Keratinocyte (primary cell): Measurements from ENCODE around the gene DHX35. TPM values are rescaled to one million over a fixed set of nuclear protein-coding genes. Genes with fewer than 3 reads are reported as not detected.

Experiments
- DNase-seq: peaks from one replicate; pipeline ENCODE4 v3.0.0-alpha.2; 2011; ENCODE audit warnings: low read depth, missing footprints, low spot score
- FAIRE-seq: peaks from 2 replicates; lab custom pipeline; 2011; peaks lifted over from hg19 to GRCh38; lab: Jason Lieb, UNC
- H2AFZ ChIP-seq: 2 replicates; pipeline ENCODE4 v1.6.0; 2012; ENCODE audit warnings: low read length, control low read depth, inconsistent platforms; ENCODE audit not compliant: control insufficient read depth
- H3K27ac ChIP-seq: 2 replicates; pipeline ENCODE4 v1.5.1; 2011; ENCODE audit warnings: low read length; ENCODE audit not compliant: control insufficient read depth, insufficient read depth
- H3K27me3 ChIP-seq: 3 replicates; pipeline ENCODE4 v1.6.0; 2011; ENCODE audit warnings: low read length; ENCODE audit not compliant: control insufficient read depth, insufficient read depth; ENCODE audit errors: extremely low read depth
- H3K36me3 ChIP-seq, 2 experiments: 2 replicates in 1 of 2; 3 replicates in 1 of 2; pipeline ENCODE4 v1.5.1; 2011; ENCODE audit warnings: low read length in 2 of 2, mild to moderate bottlenecking in 1 of 2; ENCODE audit not compliant: control insufficient read depth in 2 of 2, insufficient read depth in 2 of 2; ENCODE audit errors: extremely low read depth in 1 of 2
- H3K4me1 ChIP-seq: 3 replicates; pipeline ENCODE4 v1.5.1; 2011; ENCODE audit warnings: low read length; ENCODE audit not compliant: control insufficient read depth, insufficient read depth; ENCODE audit errors: extremely low read depth
- H3K4me2 ChIP-seq: 3 replicates; pipeline ENCODE4 v1.6.0; 2011; ENCODE audit warnings: low read depth, low read length; ENCODE audit not compliant: control insufficient read depth, insufficient read depth; ENCODE audit errors: extremely low read depth
- H3K4me3 ChIP-seq, 3 experiments: fragments of 200-600 bp in 1 of 3; sonication (generic) in 1 of 3; 2 replicates in 2 of 3; 3 replicates in 1 of 3; pipeline ENCODE4 v1.5.1; 2011 to 2016; ENCODE audit warnings: low read length in 3 of 3, mild to moderate bottlenecking in 3 of 3, control low read depth in 2 of 3, inconsistent platforms in 1 of 3, low read depth in 1 of 3, mixed read lengths in 1 of 3, mixed run types in 1 of 3, moderate library complexity in 1 of 3; ENCODE audit not compliant: control insufficient read depth in 2 of 3, insufficient read depth in 2 of 3; ENCODE audit errors: extremely low read depth in 1 of 3
- H3K79me2 ChIP-seq: 2 replicates; pipeline ENCODE4 v1.6.0; 2012; ENCODE audit warnings: low read length; ENCODE audit not compliant: control insufficient read depth, insufficient read depth
- H3K9ac ChIP-seq: 3 replicates; pipeline ENCODE4 v1.6.0; 2011; ENCODE audit warnings: low read length; ENCODE audit not compliant: control insufficient read depth, insufficient read depth; ENCODE audit errors: extremely low read depth
- H3K9me1 ChIP-seq: 3 replicates; pipeline ENCODE4 v1.6.0; 2011; ENCODE audit warnings: low read length; ENCODE audit not compliant: control insufficient read depth, insufficient read depth; ENCODE audit errors: extremely low read depth
- H3K9me3 ChIP-seq: 2 replicates; pipeline ENCODE4 v1.5.1; 2012; ENCODE audit warnings: low read depth, low read length; ENCODE audit not compliant: control insufficient read depth
- H4K20me1 ChIP-seq: 3 replicates; pipeline ENCODE4 v1.6.0; 2011; ENCODE audit warnings: low read length; ENCODE audit not compliant: control insufficient read depth, insufficient read depth; ENCODE audit errors: extremely low read depth
- CTCF ChIP-seq, 3 experiments: IDR thresholded peaks in 1 of 3; conservative IDR thresholded peaks in 1 of 3; optimal IDR thresholded peaks in 1 of 3; 2 replicates in 2 of 3; 3 replicates in 1 of 3; pipeline versions ENCODE3 to v1.5.1; 2011; ENCODE audit warnings: low read length in 3 of 3, mild to moderate bottlenecking in 3 of 3, moderate library complexity in 2 of 3, control low read depth in 1 of 3, inconsistent platforms in 1 of 3; ENCODE audit not compliant: insufficient read depth in 2 of 3; ENCODE audit errors: extremely low read depth in 1 of 3
- EZH2 ChIP-seq: IDR thresholded peaks from one replicate; pipeline ENCODE4 v1.6.1; 2012; ENCODE audit warnings: inconsistent platforms, mild to moderate bottlenecking, low read length, moderate library complexity
- dilution Hi-C: fragments of 300-500 bp; cut with MboI; formaldehyde crosslinking; loops from one replicate; pipeline ENCODE4 v1.7.0; 2020; ENCODE audit warnings: low sequenced_read_pairs; ENCODE audit not compliant: extremely low pct_ligation_motif_present
- polyA plus RNA-seq, 5 experiments: library from polyadenylated mRNA; depleted of rRNA in 3 of 5; stranded (reverse) in 3 of 5; stranded (forward) in 1 of 5; unstranded in 1 of 5; fragments of >200 nt; gene quantifications; 1 replicate in 1 of 5; 2 replicates in 3 of 5; 3 replicates in 1 of 5; pipeline versions ENCODE4 v1.2.1 to v1.2.3, GENCODE V29; 2011 to 2012; ENCODE audit warnings: missing spikeins in 2 of 5, low read depth in 1 of 5, low replicate concordance in 1 of 5

DHX35 gene
- polyA plus RNA-seq, 1 donor (not counting 4 experiments of a cell fraction or from before 2014, with no cell fraction given), result 9.8 TPM

GRCh38 chr20:38947931-38948362 lies 14.2 kb upstream of the DHX35 start:
- Histone ChIP-seq H3K4me2 (no peak overlapping the region), H3K9ac (no peak overlapping the region), H3K9me1 (peaks cover 2% of the 10 kb centered on the region), H3K27me3 (no peaks in the 10 kb centered on the region), H4K20me1 (no peaks in the 10 kb centered on the region), H3K27ac (no peak overlapping the region), H3K36me3 (peaks cover 0 to 41% of the 10 kb centered on the region in 2 experiments), H2AFZ (no peak overlapping the region), H3K9me3 (no peaks in the 10 kb centered on the region), H3K79me2 (peaks cover 18% of the 10 kb centered on the region), H3K4me1 (no peaks in the 10 kb centered on the region), H3K4me3 (no peak overlapping the region)
- DNase-seq, result no peak
- dilution Hi-C loops, result no loop called here
- TF ChIP-seq EZH2 (no peak), CTCF (optimal IDR thresholded peaks at IDR 0.05 in 1 of 3, IDR thresholded peaks at IDR 0.05 in 1 of 3, conservative IDR thresholded peaks at IDR 0.05 in 1 of 3; ENCODE audit: extremely low read depth in 1 of 3, insufficient read depth in 2 of 3, low read length in 3 of 3) (no peak)
- no peak for FAIRE-seq

DNA sequence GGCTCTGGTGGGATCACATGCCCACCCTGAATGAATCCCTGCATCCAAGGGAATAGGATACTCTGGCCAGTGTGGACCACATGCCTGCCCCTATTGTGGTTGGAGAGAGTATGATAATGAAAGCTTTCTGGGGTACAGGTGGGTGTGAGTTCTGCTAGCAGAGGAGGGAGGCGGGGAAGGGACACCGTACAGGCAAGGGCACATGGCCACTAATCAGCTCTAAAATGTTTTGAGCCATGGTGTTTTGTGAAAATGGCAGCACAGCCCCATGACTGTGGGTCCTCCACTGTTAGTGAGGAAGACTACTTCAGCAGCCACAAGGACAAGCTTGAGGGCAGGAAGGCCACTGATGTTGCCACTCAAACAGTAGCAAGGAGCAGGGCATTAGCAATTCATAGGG lies 11.9 kb upstream of the DHX35 start:
- no peak overlapping the region for H3K4me2 ChIP-seq
- H3K27ac ChIP-seq, result peak overlapping the region; percentile 22
- H3K4me3 ChIP-seq, result no peak overlapping the region
- no peaks in the 10 kb centered on the region for H3K4me1 ChIP-seq
- peaks cover 2% of the 10 kb centered on the region for H3K9me1 ChIP-seq
- no peak for TF ChIP-seq CTCF (optimal IDR thresholded peaks at IDR 0.05 in 1 of 3, IDR thresholded peaks at IDR 0.05 in 1 of 3, conservative IDR thresholded peaks at IDR 0.05 in 1 of 3; ENCODE audit: extremely low read depth in 1 of 3, insufficient read depth in 2 of 3, low read length in 3 of 3)
- no peak for TF ChIP-seq EZH2
- peaks cover 0 to 30% of the 10 kb centered on the region in 2 experiments for H3K36me3 ChIP-seq
- no peak for DNase-seq
- H3K9ac ChIP-seq, result no peak overlapping the region
- no peak for FAIRE-seq
- H4K20me1 ChIP-seq, result no peaks in the 10 kb centered on the region
- H3K27me3 ChIP-seq, result no peaks in the 10 kb centered on the region
- peaks cover 10% of the 10 kb centered on the region for H3K79me2 ChIP-seq
- H2AFZ ChIP-seq, result no peak overlapping the region
- dilution Hi-C loops, result no loop called here
- no peaks in the 10 kb centered on the region for H3K9me3 ChIP-seq
